OCI-LY1 (cell line): ENCODE measurements around the gene SIK2.

Source experiments
- H2AFZ ChIP-seq: fragments of 200-600 bp; sonication (generic), shearing (Covaris generic); 2 replicates; pipeline ENCODE4 v1.6.0; 2014; ENCODE audit warnings: antibody characterized with exemption, mild to moderate bottlenecking, low read length
- H3F3A ChIP-seq: fragments of 200-600 bp; sonication (generic), shearing (Covaris generic); 2 replicates; pipeline ENCODE4 v1.6.0; 2014; ENCODE audit warnings: mild to moderate bottlenecking, antibody characterized with exemption, low read length, moderate library complexity; ENCODE audit not compliant: insufficient read depth
- H3K27ac ChIP-seq: fragments of 200-600 bp; sonication (generic); 2 replicates; pipeline ENCODE4 v1.5.1; 2014; ENCODE audit warnings: low read length, mixed run types, mild to moderate bottlenecking, low read depth; ENCODE audit not compliant: poor library complexity, severe bottlenecking
- H3K27me3 ChIP-seq: fragments of 200-600 bp; sonication (generic); 2 replicates; pipeline ENCODE4 v1.6.0; 2014; ENCODE audit warnings: antibody characterized with exemption, mild to moderate bottlenecking, low read length, moderate library complexity; ENCODE audit not compliant: insufficient read depth
- H3K36me3 ChIP-seq: fragments of 200-600 bp; sonication (generic); 2 replicates; pipeline ENCODE4 v1.6.1; 2014; ENCODE audit warnings: mild to moderate bottlenecking, antibody characterized with exemption, low read length, moderate library complexity, mixed read lengths; ENCODE audit not compliant: insufficient read depth
- H3K4me1 ChIP-seq: fragments of 200-600 bp; sonication (generic); 2 replicates; pipeline ENCODE4 v1.5.1; 2014; ENCODE audit warnings: mild to moderate bottlenecking, low read length, moderate library complexity; ENCODE audit not compliant: insufficient read depth, severe bottlenecking
- H3K4me2 ChIP-seq: fragments of 200-600 bp; sonication (generic), shearing (Covaris generic); 2 replicates; pipeline ENCODE4 v1.6.1; 2014; ENCODE audit warnings: low read length
- H3K4me3 ChIP-seq: fragments of 200-600 bp; sonication (generic); 2 replicates; pipeline ENCODE4 v1.5.1; 2014; ENCODE audit warnings: low read length, low read depth, mild to moderate bottlenecking, mixed read lengths; ENCODE audit not compliant: poor library complexity, severe bottlenecking
- H3K79me2 ChIP-seq: fragments of 200-600 bp; shearing (Covaris generic); 2 replicates; pipeline ENCODE4 v1.6.1; 2016; ENCODE audit warnings: mixed run types, low read length, mixed read lengths; ENCODE audit not compliant: insufficient read depth
- H3K9ac ChIP-seq: fragments of 200-600 bp; sonication (generic), shearing (Covaris generic); 2 replicates; pipeline ENCODE4 v1.6.1; 2014; ENCODE audit warnings: mild to moderate bottlenecking, low read length, mixed read lengths
- H3K9me2 ChIP-seq: fragments of 200-600 bp; sonication (generic), shearing (Covaris generic); 2 replicates; pipeline ENCODE4 v1.6.1; 2014; ENCODE audit warnings: low read depth, mild to moderate bottlenecking, low read length, mixed read lengths
- H3K9me3 ChIP-seq: fragments of 200-600 bp; shearing (Covaris generic); 2 replicates; pipeline ENCODE4 v1.6.1; 2014; ENCODE audit warnings: low read length, mixed read lengths
- H4K20me1 ChIP-seq: fragments of 200-600 bp; sonication (generic), shearing (Covaris generic); 2 replicates; pipeline ENCODE4 v1.6.0; 2016; ENCODE audit warnings: mild to moderate bottlenecking, low read length; ENCODE audit not compliant: insufficient read depth
- EZH2 ChIP-seq: fragments of 200-600 bp; sonication (generic), shearing (Covaris generic); IDR thresholded peaks from 2 replicates; pipeline ENCODE4 v1.8.0; 2017; ENCODE audit warnings: borderline replicate concordance, mixed run types, mild to moderate bottlenecking, antibody characterized with exemption, low read length, moderate library complexity, mixed read lengths
- TF ChIP-seq, protein P1 (sequence below): fragments of 200-600 bp; sonication (generic), shearing (Covaris generic); IDR thresholded peaks from 2 replicates; pipeline ENCODE4 v1.5.1; 2017; ENCODE audit warnings: mild to moderate bottlenecking, antibody characterized with exemption, low read length, moderate library complexity, mixed read lengths

Gene SIK2

DNA sequence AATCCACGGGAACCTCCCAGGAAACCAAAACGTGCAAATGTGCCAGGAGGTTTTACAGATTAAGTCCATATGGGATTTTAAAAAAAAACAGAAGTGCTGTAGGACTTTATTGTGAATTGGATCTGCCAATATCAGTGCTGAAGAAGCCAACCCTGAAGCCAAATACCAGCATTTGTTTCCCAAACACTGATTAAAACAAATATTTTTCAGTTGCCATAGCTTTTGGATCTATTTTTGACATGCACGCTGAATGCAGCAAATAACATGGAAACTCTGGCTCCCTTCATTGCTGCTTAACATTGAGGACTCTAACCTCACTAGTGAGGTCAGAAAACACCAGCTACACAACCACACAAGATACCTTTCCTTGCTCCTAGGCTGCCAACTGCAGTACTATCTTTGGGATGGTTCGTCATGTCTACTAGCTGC, 28.4 kb upstream of the SIK2 start:
- Histone ChIP-seq H3K9me2 (no peaks in the 10 kb centered on the region), H3K9ac (no peak overlapping the region; the same call in 1 of the 2 replicates), H3K4me1 (peaks cover 20% of the 10 kb centered on the region), H2AFZ (peak overlapping the region; percentile 71), H3K4me2 (peak overlapping the region; percentile 60; the same call in 1 of the 2 replicates), H4K20me1 (no peaks in the 10 kb centered on the region), H3K27me3 (no peaks in the 10 kb centered on the region), H3K79me2 (no peaks in the 10 kb centered on the region), H3K27ac (no peak overlapping the region), H3K4me3 (no peak overlapping the region), H3K9me3 (no peaks in the 10 kb centered on the region), H3K36me3 (no peaks in the 10 kb centered on the region), H3F3A (no peaks in the 10 kb centered on the region)
- TF ChIP-seq, protein P1, sequence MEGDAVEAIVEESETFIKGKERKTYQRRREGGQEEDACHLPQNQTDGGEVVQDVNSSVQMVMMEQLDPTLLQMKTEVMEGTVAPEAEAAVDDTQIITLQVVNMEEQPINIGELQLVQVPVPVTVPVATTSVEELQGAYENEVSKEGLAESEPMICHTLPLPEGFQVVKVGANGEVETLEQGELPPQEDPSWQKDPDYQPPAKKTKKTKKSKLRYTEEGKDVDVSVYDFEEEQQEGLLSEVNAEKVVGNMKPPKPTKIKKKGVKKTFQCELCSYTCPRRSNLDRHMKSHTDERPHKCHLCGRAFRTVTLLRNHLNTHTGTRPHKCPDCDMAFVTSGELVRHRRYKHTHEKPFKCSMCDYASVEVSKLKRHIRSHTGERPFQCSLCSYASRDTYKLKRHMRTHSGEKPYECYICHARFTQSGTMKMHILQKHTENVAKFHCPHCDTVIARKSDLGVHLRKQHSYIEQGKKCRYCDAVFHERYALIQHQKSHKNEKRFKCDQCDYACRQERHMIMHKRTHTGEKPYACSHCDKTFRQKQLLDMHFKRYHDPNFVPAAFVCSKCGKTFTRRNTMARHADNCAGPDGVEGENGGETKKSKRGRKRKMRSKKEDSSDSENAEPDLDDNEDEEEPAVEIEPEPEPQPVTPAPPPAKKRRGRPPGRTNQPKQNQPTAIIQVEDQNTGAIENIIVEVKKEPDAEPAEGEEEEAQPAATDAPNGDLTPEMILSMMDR: no peak
- TF ChIP-seq EZH2: no peak

DNA sequence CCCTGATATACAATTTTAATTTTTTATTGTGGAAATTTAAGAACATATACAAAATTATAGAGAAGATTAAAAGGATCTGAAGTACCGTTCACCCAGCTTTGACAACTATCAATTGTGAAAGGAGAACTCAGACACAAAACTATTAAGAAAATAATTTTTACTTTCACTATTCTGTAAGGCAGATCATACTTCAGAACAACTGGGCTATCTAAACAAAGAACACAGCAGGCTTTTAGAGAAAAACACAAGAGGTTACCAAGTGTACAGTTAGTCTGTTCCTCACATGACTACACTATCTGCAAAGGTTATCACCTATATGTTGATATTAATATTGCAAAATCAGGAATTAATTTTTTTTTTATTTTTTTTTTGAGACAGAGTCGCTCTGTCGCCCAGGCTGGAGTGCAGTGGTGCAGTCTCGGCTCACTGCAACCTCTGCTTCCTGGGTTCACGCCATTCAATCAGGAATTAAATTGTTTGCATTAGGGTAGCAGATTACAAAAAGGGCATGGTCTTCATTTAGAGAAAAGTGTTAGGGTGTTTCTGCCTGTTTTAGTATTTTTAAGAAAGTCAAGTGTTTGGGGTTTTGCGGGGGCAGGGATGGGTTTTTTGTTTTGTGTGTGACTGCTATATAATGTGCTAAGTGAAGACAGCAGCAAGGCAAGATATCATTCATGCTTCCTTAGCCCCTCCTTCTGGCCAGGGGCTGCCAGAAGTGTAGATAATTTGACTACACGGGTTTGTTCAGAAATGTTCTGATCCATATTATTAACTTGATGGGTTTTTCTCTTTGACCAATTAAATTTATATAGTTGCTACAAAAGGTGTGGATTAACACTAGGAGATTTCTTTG, 27.6 kb upstream of the SIK2 start:
- peak overlapping the region; percentile 27 for H3K9ac ChIP-seq
- peak overlapping the region; percentile 41 for H3K4me3 ChIP-seq
- peaks cover 20% of the 10 kb centered on the region for H3K4me1 ChIP-seq
- no peaks in the 10 kb centered on the region for H4K20me1 ChIP-seq
- no peaks in the 10 kb centered on the region for H3F3A ChIP-seq
- no peaks in the 10 kb centered on the region for H3K36me3 ChIP-seq
- TF ChIP-seq, protein P1: peak; percentile 59
- no peak for TF ChIP-seq EZH2
- no peaks in the 10 kb centered on the region for H3K27me3 ChIP-seq
- H3K27ac ChIP-seq: no peak overlapping the region
- no peaks in the 10 kb centered on the region for H3K79me2 ChIP-seq
- no peaks in the 10 kb centered on the region for H3K9me2 ChIP-seq
- peak overlapping the region; percentile 71 for H2AFZ ChIP-seq
- peak overlapping the region; percentile 60 for H3K4me2 ChIP-seq
- H3K9me3 ChIP-seq: no peaks in the 10 kb centered on the region

DNA sequence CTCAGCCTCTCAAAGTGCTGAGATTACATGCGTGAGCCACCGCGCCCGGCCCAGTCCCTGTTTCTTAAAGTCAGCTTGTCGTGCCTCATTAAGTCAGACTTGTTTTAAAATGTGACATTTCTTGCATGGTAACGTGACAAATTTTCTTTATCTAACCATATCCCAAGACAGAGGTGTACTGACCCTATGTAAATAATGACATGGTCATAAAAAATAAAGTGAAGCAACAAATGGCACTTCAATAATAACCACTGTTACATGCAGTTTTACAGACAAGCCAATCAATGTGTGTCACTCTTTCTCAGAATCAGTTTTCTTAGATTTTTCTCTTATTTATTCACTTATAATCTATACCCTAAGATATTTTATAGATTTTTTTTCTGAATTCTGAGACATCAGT, 26.5 kb upstream of the SIK2 start:
- no peaks in the 10 kb centered on the region for H3K36me3 ChIP-seq
- no peaks in the 10 kb centered on the region for H3K79me2 ChIP-seq
- no peaks in the 10 kb centered on the region for H3K9me2 ChIP-seq
- peaks cover 20% of the 10 kb centered on the region for H3K4me1 ChIP-seq
- no peaks in the 10 kb centered on the region for H3K27me3 ChIP-seq
- no peak overlapping the region for H3K9ac ChIP-seq
- no peak for TF ChIP-seq EZH2
- TF ChIP-seq, protein P1: no peak
- no peaks in the 10 kb centered on the region for H3F3A ChIP-seq
- no peaks in the 10 kb centered on the region for H3K9me3 ChIP-seq
- no peak overlapping the region for H3K27ac ChIP-seq
- no peak overlapping the region for H2AFZ ChIP-seq
- H3K4me2 ChIP-seq: no peak overlapping the region
- H4K20me1 ChIP-seq: no peaks in the 10 kb centered on the region
- no peak overlapping the region for H3K4me3 ChIP-seq
